T-helper 9 cell (primary cell): ENCODE measurements around the gene KLHL11.
"Not testable (repeated sequence)": the region's sequence is repeated elsewhere in the genome, so short reads cannot be mapped to it uniquely, and the experiment has no call there.

Experiments used
- DNase-seq: peaks from one replicate; pipeline ENCODE4 v3.0.0-alpha.2; 2020

The KLHL11 gene

DNA sequence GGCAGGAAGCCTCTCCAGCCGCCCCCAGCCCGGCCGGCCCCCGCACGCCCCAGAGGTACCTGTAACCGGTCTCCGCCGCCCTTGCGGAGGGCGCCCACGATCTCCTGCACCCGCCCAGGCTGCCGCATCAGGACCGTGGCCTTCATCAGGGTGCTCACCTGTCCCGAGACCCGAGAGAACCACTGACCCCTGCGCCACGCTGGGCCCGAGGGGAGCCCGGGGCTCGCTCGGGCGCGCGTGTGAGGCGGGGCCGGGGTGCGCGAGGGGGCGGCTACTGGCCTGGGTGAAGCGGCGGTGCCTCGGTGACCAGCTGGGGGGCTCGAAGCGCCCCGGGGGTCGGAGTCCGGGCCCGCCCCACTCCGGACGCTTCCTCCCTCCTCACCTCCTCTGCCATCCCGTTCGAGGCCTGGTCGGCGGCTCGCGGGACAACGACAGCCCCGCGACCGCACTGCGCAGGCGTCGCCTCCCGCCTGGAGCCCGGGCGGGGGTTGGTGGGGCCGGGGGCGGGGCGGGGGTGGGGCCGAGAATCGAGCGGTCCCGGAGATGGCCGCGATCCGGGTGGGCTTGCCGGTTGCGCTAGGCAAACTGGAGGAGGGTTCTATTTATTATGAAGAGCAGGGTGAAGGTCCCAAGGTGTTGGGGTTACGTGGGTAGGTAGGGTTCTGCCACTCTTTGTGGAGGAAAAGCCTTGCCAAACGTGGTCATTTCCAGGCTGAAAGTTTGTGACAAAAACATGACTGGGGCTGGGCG, 29.2 kb downstream of the KLHL11 start, which contains the start of gene NT5C3B:
NT5C3B (minus strand) TSS at position 433 of the 750 bp plus-strand sequence; CDS start at position 394, 39 bp downstream.
- DNase-seq = peak; percentile 45

DNA sequence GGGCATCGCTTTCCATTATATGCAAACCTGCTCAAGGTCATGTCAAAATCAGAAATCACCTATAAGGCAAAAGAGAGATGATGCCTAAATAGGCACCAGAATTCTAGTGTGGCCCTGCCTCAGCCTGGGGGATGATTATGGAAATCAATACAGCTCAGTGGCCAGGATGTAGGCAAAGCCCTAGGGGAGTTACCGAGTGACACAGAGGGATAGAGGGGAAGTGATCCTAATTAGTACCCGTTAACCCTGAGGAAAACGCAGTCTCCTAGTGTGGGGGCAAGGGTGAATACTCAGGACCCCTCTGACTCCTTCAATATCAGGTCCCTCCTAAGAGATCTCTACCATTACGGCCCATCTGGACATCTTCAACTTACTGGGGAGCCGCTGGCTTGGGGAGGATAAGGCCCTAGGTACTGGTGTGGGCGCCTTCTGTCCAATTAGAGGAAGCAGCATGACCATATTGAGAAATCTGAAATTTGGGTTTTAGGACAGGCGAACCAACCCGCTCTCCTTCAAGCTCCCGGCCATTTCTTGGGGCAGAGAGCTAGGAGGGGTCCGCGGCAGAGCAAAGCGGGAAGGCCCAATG, 29.9 kb downstream of the KLHL11 start:
- DNase-seq = no peak

DNA sequence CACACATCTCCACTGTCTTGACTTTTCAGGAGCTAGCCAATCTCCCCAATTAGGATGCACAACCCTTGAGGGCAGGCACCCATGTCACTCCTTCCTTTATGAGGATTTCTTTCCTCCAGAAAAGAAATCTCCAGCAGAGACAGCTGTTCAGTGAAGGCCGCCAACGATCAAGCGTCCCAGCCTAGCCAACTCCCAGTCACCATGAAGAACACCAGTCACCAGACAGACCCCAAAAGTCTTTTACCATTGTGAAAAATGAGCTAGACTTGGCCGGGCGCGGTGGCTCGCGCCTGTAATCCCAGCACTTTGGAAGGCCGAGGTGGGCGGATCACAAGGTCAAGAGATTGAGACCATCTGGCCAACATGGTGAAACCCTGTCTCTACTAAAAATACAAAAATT, 35.3 kb downstream of the KLHL11 start:
- DNase-seq = not testable (repeated sequence)

DNA sequence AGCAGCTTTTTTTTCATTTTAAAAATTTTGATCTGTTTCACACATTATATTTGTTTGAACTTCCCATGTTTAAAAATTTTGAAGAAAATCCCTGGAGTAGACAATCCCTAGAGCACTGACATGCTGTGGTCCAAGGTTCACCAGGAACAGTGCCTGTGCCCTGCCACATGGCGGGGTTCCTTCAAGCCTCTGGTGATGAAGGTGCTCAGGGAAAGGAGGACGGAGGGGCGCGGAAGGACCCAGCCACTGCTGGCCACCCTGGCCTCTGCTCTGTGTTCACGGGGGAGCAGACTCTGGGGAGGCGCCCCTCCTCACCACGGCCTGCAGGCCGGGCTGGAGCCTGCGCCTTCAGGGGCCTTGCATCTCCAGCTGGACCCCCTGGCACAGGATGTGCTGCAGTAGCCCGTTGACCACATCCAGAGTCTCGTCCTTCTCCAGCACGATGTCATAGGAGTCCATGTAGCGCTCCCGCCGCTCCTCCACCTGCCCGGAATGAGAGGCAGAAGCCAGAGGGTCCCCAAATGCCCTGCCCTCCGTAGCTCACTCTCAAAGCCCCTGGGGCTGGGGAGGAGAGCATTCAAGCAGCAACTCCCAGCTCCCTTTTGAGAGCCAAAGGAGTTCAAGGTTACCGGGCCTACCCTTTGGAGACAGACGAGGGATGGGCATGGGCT, 39.9 kb downstream of the KLHL11 start:
- no peak for DNase-seq

DNA sequence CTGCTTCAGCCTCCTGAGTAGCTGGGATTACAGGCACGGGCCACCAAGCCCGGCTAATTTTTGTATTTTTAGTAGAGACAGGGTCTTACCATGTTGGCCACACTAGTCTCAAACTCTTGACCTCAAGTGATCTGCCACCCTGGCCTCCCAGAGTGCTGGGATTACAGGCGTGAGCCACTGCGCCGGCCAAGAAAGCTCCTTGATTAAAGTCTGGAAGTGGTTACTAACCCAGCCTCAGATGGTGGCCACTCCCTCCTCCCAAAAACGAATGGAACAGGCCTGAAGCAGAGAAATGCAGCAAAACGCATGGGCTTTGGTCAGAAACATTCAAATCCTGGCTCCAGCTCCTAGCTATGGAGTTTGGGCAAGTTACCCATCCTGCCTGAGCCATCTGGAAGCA, 41.1 kb downstream of the KLHL11 start:
- no peak for DNase-seq

DNA sequence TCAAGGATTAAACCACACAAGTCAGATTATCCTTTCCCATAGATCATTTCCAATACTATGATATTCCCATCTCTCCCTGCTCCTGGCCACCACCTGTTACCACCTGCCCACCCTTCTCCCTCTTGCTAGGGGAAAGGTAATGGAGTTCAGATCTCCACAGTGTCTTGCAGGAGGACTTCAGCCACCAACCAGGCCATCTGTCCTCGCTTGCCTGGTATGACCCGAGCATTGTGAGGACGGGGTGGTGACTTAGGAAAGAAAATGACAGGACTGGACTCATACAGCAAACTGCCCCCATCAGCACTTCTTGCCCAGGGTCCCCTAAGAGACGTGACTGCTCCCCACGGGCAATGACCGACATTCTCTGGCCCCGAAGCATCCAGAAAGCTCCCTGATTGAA, 41.6 kb downstream of the KLHL11 start:
- DNase-seq = no peak

DNA sequence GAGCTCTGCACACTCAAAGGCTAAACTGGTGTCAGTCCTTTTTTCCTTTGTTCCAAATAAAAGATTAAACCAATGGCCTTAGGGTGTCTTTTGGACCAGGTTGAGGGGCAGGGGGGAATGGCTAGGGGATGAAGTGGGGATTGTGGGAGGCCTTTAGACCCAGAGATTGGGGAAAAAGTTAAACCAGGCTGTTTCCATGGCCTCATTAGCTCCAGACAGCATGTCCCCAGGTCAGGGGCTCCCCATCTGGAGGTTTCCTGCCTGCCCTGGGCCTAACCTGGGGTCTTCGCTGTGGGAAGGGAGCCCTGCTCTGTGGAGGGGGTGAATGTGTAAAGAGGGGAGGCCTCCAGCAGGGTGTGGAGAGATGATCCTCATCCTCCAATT, 42.1 kb downstream of the KLHL11 start:
- DNase-seq = no peak

DNA sequence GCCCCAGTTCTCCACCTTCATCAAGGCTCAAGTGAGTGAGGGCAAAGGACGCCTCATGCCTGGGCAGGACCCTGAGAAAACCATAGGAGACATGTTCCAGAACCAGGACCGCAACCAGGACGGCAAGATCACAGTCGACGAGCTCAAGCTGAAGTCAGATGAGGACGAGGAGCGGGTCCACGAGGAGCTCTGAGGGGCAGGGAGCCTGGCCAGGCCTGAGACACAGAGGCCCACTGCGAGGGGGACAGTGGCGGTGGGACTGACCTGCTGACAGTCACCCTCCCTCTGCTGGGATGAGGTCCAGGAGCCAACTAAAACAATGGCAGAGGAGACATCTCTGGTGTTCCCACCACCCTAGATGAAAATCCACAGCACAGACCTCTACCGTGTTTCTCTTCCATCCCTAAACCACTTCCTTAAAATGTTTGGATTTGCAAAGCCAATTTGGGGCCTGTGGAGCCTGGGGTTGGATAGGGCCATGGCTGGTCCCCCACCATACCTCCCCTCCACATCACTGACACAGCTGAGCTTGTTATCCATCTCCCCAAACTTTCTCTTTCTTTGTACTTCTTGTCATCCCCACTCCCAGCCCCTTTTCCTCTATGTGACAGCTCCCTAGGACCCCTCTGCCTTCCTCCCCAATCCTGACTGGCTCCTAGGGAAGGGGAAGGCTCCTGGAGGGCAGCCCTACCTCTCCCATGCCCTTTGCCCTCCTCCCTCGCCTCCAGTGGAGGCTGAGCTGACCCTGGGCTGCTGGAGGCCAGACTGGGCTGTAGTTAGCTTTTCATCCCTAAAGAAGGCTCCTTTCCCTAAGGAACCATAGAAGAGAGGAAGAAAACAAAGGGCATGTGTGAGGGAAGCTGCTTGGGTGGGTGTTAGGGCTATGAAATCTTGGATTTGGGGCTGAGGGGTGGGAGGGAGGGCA, 42.7 kb downstream of the KLHL11 start:
- DNase-seq = no peak

DNA sequence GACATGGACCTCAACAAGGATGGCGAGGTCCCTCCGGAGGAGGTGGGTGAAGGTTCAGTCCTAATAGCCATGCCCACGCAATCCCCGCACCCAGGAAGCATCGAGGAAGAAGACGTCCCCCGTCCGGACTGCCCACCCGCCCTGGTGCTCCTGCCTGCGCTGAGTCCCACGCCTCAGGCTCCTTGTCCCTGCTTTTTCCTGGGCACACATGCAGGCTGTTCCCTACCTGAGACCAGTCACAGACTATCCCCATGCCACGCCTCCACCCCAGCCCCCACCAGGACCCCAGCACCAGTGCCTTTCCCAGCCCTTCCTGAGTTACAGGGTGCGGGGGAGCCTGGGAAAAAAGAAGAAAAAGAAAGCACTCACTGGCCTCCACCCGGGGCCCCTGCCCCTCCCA, 43.4 kb downstream of the KLHL11 start:
- DNase-seq = no peak

DNA sequence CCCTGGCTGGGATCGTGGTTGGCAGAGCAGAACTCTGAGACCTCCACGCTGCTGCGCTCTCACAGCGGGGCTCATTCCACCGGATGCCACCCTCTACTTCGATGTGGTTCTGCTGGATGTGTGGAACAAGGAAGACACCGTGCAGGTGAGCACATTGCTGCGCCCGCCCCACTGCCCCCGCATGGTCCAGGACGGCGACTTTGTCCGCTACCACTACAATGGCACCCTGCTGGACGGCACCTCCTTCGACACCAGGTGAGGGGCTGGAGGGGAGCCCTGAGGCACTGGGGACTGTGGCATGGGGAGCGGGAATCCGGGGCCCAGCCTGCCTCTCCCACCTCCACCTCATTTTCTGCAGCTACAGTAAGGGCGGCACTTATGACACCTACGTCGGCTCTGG, 47.2 kb downstream of the KLHL11 start:
- no peak for DNase-seq

DNA sequence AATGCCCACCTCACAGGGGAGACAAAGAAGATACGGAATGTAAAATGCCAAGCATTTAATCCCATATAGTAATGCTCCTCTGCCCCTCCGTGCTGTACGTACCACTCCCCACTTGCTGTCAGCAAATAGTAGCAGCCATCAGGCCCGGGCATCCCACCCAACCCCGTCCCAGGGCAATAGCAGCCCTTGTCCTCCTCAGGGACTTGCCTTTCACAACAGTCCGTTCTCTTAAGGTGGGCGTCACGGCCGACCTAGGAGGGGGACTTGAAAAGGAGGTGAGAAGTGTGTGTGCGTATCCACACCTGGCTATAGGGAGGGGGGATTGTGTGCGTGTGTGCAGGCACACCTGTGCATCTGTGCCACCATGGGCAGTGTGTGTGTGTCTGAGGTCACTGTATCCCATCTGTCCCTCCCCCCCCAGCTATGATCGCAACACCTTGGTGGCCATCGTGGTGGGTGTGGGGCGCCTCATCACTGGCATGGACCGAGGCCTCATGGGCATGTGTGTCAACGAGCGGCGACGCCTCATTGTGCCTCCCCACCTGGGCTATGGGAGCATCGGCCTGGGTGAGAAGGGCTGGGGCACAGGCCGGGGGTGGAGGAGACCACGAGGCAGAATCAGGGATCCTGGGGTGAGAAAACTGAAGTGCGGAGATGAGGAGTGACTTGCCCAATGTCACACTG, 48.4 kb downstream of the KLHL11 start:
- DNase-seq = no peak

DNA sequence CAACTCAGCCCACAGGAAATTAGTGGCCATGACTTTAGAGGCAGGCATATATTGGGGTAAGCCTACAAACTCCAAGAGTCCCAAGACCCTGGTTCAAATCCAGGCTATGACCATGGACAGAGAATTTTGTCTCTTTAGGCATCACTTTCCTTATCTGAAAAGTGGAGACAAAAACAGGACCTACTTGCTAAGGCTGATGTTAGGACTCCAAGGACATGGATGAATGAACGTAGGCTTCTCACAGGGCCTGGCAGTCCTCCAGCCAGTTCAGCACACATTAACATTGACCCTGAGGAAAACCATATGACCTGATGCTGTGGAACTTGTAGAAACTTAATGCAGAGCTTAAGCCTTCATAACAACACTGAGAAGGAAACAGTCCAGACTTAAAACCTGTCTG, 51.0 kb downstream of the KLHL11 start:
- no peak for DNase-seq

DNA sequence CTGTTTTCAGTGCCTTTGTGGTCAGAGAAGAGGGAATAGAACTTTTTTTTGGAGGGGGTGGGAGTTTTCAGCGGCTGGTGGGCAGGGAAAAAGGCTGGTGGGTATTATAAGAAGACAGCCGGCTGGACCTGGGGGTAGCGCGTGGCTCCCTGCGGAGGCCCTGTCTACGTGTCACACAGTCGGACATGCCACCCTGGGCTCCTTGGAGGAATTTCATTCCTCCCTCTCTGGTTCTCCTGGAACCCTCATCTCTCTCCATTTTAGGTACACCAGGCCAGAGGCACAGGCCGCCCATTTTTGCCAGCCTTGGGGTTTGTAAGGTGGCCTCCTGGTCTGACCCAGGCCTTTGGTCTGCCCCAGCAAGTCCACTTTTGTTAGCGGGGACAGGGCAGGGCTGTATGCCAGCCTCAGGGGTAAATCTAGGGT, 51.5 kb downstream of the KLHL11 start:
- no peak for DNase-seq

DNA sequence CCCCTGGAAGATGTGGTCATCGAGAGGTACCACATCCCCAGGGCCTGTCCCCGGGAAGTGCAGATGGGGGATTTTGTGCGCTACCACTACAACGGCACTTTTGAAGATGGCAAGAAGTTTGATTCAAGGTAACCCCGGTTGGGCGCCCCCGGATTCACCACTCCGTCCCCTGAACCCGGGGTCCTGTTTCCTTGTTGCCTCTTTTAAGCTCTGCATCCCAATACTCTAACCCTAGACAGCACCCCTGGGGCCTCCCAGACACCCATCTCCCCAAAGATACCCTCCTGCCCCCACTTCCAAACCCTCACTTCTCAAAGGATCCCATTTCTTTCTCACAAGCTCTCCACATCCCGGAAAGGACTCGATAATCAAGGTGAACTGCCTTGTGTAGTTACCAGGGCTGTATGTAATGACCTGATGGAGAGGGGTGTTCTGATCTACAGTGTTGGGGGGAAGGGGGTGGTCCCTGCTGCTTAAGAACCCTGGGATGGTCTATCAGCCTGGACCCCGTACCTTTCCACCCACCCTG, 52.0 kb downstream of the KLHL11 start:
- DNase-seq = no peak

DNA sequence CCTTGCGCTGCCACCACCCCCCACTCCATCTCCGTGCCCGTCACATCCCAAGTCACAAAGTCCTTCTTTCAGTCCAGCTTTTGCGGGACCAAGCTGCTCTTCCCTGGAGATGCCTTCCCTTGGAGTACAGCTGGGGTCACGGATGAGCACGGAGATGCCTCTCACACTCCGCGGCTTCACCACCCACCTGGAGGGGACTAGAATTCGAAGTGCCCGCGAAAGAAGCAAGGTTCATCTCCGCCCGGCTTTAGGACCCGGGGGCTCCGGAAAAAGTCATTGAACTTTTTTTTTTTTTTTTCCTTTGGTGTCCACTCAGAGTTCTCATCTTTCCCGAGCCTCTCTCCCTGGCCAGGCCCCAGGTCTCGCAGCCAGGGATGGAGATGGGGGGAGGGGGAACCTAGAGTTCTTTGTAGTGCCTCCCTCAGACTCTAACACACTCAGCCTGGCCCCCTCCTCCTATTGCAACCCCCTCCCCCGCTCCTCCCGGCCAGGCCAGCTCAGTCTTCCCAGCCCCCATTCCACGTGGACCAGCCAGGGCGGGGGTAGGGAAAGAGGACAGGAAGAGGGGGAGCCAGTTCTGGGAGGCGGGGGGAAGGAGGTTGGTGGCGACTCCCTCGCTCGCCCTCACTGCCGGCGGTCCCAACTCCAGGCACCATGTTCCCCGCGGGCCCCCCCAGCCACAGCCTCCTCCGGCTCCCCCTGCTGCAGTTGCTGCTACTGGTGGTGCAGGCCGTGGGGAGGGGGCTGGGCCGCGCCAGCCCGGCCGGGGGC, 52.7 kb downstream of the KLHL11 start, which contains the start of gene FKBP10:
FKBP10 (plus strand) TSS at position 624 of the 771 bp plus-strand sequence; CDS start at position 655, 31 bp downstream.
- DNase-seq = peak; percentile 27

DNA sequence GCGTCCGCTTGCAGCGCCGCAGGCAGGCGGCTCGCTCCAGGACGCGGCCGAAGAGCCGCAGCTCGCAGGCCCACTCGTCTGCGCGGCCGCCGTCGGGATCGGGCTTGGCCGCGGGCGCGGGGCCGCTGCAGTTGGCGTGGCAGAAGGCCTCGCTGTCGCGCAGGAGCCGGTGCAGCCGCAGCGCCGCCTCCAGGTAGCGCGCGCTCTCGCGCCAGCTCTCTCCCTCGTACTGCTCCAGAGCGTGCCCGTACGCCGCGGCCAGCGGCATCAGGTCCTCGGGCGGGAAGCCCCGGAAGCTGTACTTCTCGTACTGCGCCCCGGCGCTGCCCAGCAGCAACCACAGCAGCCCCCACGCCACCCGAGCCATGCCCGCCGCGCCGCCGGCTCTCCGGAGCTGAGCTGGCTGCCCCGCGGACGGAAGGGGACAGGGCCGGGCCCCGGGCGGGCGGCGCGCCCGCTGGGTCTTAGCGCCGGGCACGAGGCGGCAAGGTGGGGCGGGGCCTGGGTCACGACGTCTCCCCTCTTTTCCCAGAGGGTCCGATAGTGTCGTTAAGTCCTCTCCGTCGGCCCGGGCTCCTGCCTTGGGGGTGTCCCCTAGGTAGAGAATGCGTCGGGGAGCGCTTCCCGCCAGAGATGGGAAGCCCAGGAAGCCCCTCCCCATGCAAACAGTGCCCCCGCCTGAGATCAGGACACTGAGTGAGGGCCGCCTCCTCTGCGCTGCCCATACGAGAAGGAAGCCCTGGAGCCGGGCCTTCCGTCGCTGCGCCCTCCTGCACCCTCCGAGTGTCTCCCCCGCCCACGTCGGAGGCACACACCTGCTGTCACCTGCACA, 53.5 kb downstream of the KLHL11 start, which contains the start of gene P3H4:
P3H4 (minus strand) TSS at position 401 of the 832 bp plus-strand sequence; CDS start at position 367, 34 bp downstream.
- DNase-seq = peak; percentile 59

DNA sequence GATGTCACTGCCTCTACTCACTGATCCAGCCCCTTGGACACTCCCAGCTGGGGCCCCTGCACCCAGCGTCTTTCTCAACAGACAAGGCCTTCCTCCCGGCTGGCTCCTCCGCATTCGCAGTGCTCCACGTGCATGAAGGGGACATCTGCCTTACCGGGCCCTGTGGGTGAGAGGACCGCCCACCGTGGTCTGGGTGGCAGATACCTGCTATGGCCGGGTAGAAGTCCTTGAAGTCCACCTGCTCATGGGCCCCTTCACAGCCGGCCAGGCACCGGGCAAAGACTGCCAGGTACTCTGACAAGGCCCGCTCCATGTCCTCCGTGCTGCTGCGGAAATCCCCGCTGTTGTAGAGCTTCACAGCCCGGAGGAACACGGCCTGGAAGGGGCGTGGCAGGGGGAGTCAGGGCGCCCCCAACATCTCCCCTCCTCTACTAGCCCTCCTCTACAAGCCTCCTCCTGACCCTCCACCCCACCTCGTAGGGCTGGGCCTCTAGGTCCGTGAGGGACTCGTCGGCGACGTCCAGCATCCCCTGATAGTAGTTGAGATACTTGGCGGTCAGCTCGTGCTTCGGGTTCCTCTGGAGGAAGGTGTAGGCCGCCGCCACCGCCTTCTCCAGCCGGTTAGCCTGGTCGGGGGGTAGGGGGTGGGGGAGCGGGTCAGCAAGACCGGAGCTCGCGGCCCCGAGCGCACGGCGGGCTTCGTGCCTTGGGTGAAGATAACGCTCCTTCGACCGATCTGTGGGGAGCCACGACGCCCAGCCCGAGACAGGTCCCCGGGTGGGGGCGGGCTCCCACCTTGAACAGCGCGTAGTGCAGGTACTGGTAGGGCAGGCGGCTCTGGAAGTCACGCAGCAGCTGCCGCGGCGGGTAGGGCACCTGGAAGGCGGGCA, 54.3 kb downstream of the KLHL11 start:
- DNase-seq = no peak

DNA sequence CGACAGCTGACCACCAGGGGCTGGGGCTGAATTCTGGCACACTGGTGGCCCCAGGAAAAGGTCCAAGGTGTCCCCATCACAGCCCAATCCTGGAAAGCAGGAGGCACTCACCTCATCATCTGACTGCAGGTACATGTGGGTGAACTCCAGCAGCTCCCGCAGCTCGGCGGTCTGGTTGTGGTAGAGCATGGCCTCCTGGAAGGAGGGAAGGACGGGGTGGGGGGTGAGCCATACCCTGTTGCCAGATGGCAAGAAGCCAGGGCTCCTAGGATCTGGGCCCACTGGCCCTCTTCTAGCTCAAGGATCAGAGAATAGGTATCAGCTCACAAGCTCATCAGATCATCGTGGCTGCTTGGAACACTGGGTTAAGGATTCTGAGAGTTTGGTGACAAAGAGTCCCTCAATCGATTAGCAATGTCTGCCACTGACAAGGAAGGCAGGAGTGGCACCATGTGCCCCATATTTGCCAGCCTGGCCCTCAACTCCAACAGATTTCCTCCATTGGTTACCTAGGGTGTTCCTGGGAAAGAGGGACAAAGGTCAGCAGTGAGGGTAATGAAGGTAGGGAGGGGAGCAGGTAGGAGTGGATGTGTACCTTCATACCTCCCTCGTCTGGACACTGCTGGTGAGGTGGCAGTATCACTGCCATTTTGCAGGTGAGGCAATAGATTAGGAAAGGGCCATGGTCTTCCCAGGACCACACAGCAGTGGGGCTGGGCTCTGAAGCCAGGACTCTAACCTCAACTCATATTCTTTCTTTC, 58.4 kb downstream of the KLHL11 start:
- DNase-seq = no peak
